HEK293T (cell line): ENCODE data around the gene CHIC2.

Source experiments
- CTCF ChIA-PET: fragments of 350-600 bp; formaldehyde crosslinking; extraction: SDS; loops from one replicate; lab custom pipeline; 2021; ENCODE audit warnings: antibody characterized with exemption, inconsistent platforms; lab: Yijun Ruan, JAX
- POLR2A ChIA-PET: fragments of 350-600 bp; formaldehyde crosslinking; extraction: SDS; loops from one replicate; lab custom pipeline; 2020; ENCODE audit warnings: antibody characterized with exemption, inconsistent platforms; lab: Yijun Ruan, JAX
- DNase-seq: peaks from one replicate; pipeline ENCODE4 v3.0.0; 2012; ENCODE audit warnings: mixed read lengths; ENCODE audit errors: extremely low spot score
- ARNT ChIP-seq: fragments of 450-650 bp; IDR thresholded peaks from 2 replicates; pipeline ENCODE4 v1.6.1; 2017; ENCODE audit warnings: mild to moderate bottlenecking
- BHLHE40 ChIP-seq: fragments of 450-650 bp; IDR thresholded peaks from 2 replicates; pipeline ENCODE4 v1.6.1; 2016; ENCODE audit warnings: mild to moderate bottlenecking, moderate library complexity, borderline replicate concordance
- CTBP1 ChIP-seq: fragments of 450-650 bp; IDR thresholded peaks from 2 replicates; pipeline ENCODE4 v1.6.1; 2016; ENCODE audit warnings: borderline replicate concordance
- ELF4 ChIP-seq: fragments of 450-650 bp; IDR thresholded peaks from 2 replicates; pipeline ENCODE4 v1.6.1; 2017; ENCODE audit warnings: antibody characterized with exemption
- FOXA1 ChIP-seq: fragments of 450-650 bp; IDR thresholded peaks from 2 replicates; pipeline ENCODE4 v1.6.1; 2016; ENCODE audit warnings: mild to moderate bottlenecking
- FOXK2 ChIP-seq: fragments of 450-650 bp; IDR thresholded peaks from 2 replicates; pipeline ENCODE4 v1.6.1; 2016; ENCODE audit warnings: mild to moderate bottlenecking
- FOXM1 ChIP-seq: fragments of 450-650 bp; IDR thresholded peaks from 2 replicates; pipeline ENCODE4 v1.6.1; 2017; ENCODE audit warnings: mild to moderate bottlenecking, borderline replicate concordance
- HDGF ChIP-seq: fragments of 450-650 bp; IDR thresholded peaks from 2 replicates; pipeline ENCODE4 v1.6.1; 2017; ENCODE audit warnings: antibody characterized with exemption, borderline replicate concordance
- L3MBTL2 ChIP-seq: fragments of 450-650 bp; conservative IDR thresholded peaks from 2 replicates; pipeline ENCODE4 v1.6.1; 2016; ENCODE audit warnings: mild to moderate bottlenecking
- LEF1 ChIP-seq: fragments of 450-650 bp; IDR thresholded peaks from 2 replicates; pipeline ENCODE4 v1.6.1; 2017; ENCODE audit warnings: mild to moderate bottlenecking, borderline replicate concordance
- NFRKB ChIP-seq: fragments of 450-650 bp; IDR thresholded peaks from 2 replicates; pipeline ENCODE4 v1.6.1; 2016; ENCODE audit warnings: mild to moderate bottlenecking, moderate library complexity
- PKNOX1 ChIP-seq: fragments of 450-650 bp; IDR thresholded peaks from 2 replicates; pipeline ENCODE4 v1.6.1; 2016
- SP1 ChIP-seq: fragments of 450-650 bp; IDR thresholded peaks from 2 replicates; pipeline ENCODE4 v1.6.1; 2017
- SUZ12 ChIP-seq: fragments of 450-650 bp; IDR thresholded peaks from 2 replicates; pipeline ENCODE4 v1.6.1; 2016; ENCODE audit warnings: mild to moderate bottlenecking
- TARDBP ChIP-seq: fragments of 450-650 bp; IDR thresholded peaks from 2 replicates; pipeline ENCODE4 v1.6.1; 2016
- ZNF384 ChIP-seq: fragments of 450-650 bp; IDR thresholded peaks from 2 replicates; pipeline ENCODE4 v1.6.1; 2016

The CHIC2 gene

GRCh38 chr4:54093324-54094240, 29.2 kb upstream of the CHIC2 start:
- no peak for DNase-seq
- ChIA-PET POLR2A (no interaction called here), CTCF (no interaction called here)
- no peak for TF ChIP-seq FOXK2
- no peak for TF ChIP-seq HDGF
- TF ChIP-seq SP1, result no peak
- no peak for TF ChIP-seq FOXA1
- TF ChIP-seq PKNOX1, result no peak
- TF ChIP-seq ZNF384, result no peak
- no peak for TF ChIP-seq ARNT
- no peak for TF ChIP-seq LEF1
- TF ChIP-seq NFRKB, result no peak
- TF ChIP-seq L3MBTL2, result no peak
- TF ChIP-seq CTBP1, result no peak
- no peak for TF ChIP-seq TARDBP
- no peak for TF ChIP-seq BHLHE40

- no peak for DNase-seq
- ChIA-PET CTCF (no interaction called here), POLR2A (no interaction called here)
- TF ChIP-seq FOXK2 (no peak), NFRKB (no peak)
Observed at GRCh38 chr4:54092405-54093323, 28.3 kb upstream of the CHIC2 start.

- CTCF ChIA-PET, result no interaction called here
- POLR2A ChIA-PET, result no interaction called here
- peak; percentile 79 for DNase-seq
- TF ChIP-seq PKNOX1, result no peak
- no peak for TF ChIP-seq SUZ12
- TF ChIP-seq TARDBP, result peak; percentile 86
- no peak for TF ChIP-seq ARNT
- TF ChIP-seq BHLHE40, result no peak
- no peak for TF ChIP-seq CTBP1
- TF ChIP-seq L3MBTL2, result peak; percentile 94
- TF ChIP-seq ZNF384, result no peak
Observed at GRCh38 chr4:54091637-54092404, 27.4 kb upstream of the CHIC2 start.

GRCh38 chr4:54090804-54091623, 26.6 kb upstream of the CHIC2 start:
- ChIA-PET CTCF (no interaction called here), POLR2A (no interaction called here)
- DNase-seq, result no peak
- TF ChIP-seq FOXM1, result no peak
- TF ChIP-seq TARDBP, result no peak
- no peak for TF ChIP-seq HDGF

GRCh38 chr4:54090404-54090803, 26.0 kb upstream of the CHIC2 start:
- POLR2A ChIA-PET, result no interaction called here
- CTCF ChIA-PET, result no interaction called here
- TF ChIP-seq SUZ12 (no peak), TARDBP (no peak), FOXK2 (no peak), HDGF (no peak), NFRKB (no peak), ELF4 (no peak), CTBP1 (no peak), PKNOX1 (no peak), BHLHE40 (no peak), L3MBTL2 (no peak), LEF1 (no peak), FOXM1 (no peak), ARNT (no peak), FOXA1 (no peak), ZNF384 (no peak), SP1 (no peak)
- no peak for DNase-seq
